ENCODE measurements around the gene ZFHX3.

Gene ZFHX3

GRCh38 chr16:73041676-73042075, 6.3 kb downstream of the ZFHX3 start:
- DNase-seq, result no peak

- no peak for DNase-seq
Observed at GRCh38 chr16:73040735-73041402, 7.1 kb downstream of the ZFHX3 start.

GRCh38 chr16:73040136-73040535, 7.8 kb downstream of the ZFHX3 start:
- no peak for DNase-seq

- DNase-seq, result no peak
Observed at GRCh38 chr16:73037845-73038570, 9.9 kb downstream of the ZFHX3 start.

- DNase-seq, result no peak
Observed at GRCh38 chr16:73037331-73037745, 10.6 kb downstream of the ZFHX3 start.

GRCh38 chr16:73036074-73036826, 11.7 kb downstream of the ZFHX3 start:
- DNase-seq, result peak in 1 of 56 donors; percentile 29

GRCh38 chr16:73034374-73034773, 13.6 kb downstream of the ZFHX3 start:
- DNase-seq, result no peak

- peak in 4 of 56 donors; percentile 14 to 28 (median 17) for DNase-seq
Observed at GRCh38 chr16:73033271-73033998, 14.5 kb downstream of the ZFHX3 start.

- no peak for DNase-seq
Observed at GRCh38 chr16:73032541-73033270, 15.2 kb downstream of the ZFHX3 start.

- no peak for DNase-seq
Observed at GRCh38 chr16:73031984-73032383, 15.9 kb downstream of the ZFHX3 start.

- no peak for DNase-seq
Observed at GRCh38 chr16:73031155-73031866, 16.6 kb downstream of the ZFHX3 start.

- DNase-seq, result no peak
Observed at GRCh38 chr16:73028721-73029361, 19.1 kb downstream of the ZFHX3 start.

- DNase-seq, result no peak
Observed at GRCh38 chr16:73028263-73028662, 19.7 kb downstream of the ZFHX3 start.

GRCh38 chr16:73027685-73028111, 20.2 kb downstream of the ZFHX3 start:
- DNase-seq, result no peak

- DNase-seq, result no peak
Observed at GRCh38 chr16:73026754-73027684, 20.9 kb downstream of the ZFHX3 start.

- no peak for DNase-seq
Observed at GRCh38 chr16:73025856-73026210, 22.1 kb downstream of the ZFHX3 start.

GRCh38 chr16:73025151-73025855, 22.6 kb downstream of the ZFHX3 start:
- DNase-seq, result no peak

- DNase-seq, result no peak
Observed at GRCh38 chr16:73024571-73025105, 23.3 kb downstream of the ZFHX3 start.
